DND-41 (cell line): ENCODE measurements around the gene ATP8A2.
A peak's percentile ranks its signal among the peaks of the same experiment; 100 is the strongest.

ENCODE experiments used
- ATAC-seq: fragments of 200-7000 bp; cut with Tn5 transposase; 3 replicates; pipeline ENCODE4 v1.9.1; 2021; ENCODE audit warnings: low read depth; ENCODE audit not compliant: insufficient read depth
- DNase-seq: peaks from one replicate; pipeline ENCODE4 v3.0.0-alpha.2; 2020
- H2AFZ ChIP-seq: 2 replicates; pipeline ENCODE4 v1.6.0; 2012; ENCODE audit warnings: low read depth, low read length
- H3K27ac ChIP-seq: 2 replicates; pipeline ENCODE4 v1.5.1; 2012; ENCODE audit warnings: low read length, inconsistent platforms
- H3K27me3 ChIP-seq: fragments of 200-600 bp; sonication (generic); 2 replicates; pipeline ENCODE4 v1.6.0; 2012; ENCODE audit warnings: low read length, mild to moderate bottlenecking, inconsistent platforms; ENCODE audit not compliant: insufficient read depth, poor library complexity
- H3K36me3 ChIP-seq: 2 replicates; pipeline ENCODE4 v1.5.1; 2012; ENCODE audit warnings: low read length, inconsistent platforms; ENCODE audit not compliant: insufficient read depth
- H3K4me1 ChIP-seq: 2 replicates; pipeline ENCODE4 v1.5.1; 2012; ENCODE audit warnings: mild to moderate bottlenecking, low read length; ENCODE audit not compliant: insufficient read depth
- H3K4me2 ChIP-seq: 2 replicates; pipeline ENCODE4 v1.6.0; 2012; ENCODE audit warnings: mild to moderate bottlenecking, moderate library complexity, low read length, inconsistent platforms; ENCODE audit not compliant: insufficient read depth
- H3K4me3 ChIP-seq, 2 experiments: fragments of 200-600 bp in 1 of 2; shearing (Covaris generic) in 1 of 2; 2 replicates each; pipeline ENCODE4 v1.5.1; 2012 to 2016; ENCODE audit warnings: inconsistent platforms in 2 of 2, low read length in 2 of 2, mild to moderate bottlenecking in 2 of 2, low read depth in 1 of 2, moderate library complexity in 1 of 2
- H3K79me2 ChIP-seq: 2 replicates; pipeline ENCODE4 v1.6.0; 2012; ENCODE audit warnings: low read length, inconsistent platforms; ENCODE audit not compliant: insufficient read depth
- H3K9ac ChIP-seq: 2 replicates; pipeline ENCODE4 v1.6.0; 2012; ENCODE audit warnings: low read depth, mild to moderate bottlenecking, inconsistent platforms, low read length, moderate library complexity
- H3K9me3 ChIP-seq: 2 replicates; pipeline ENCODE4 v1.5.1; 2012; ENCODE audit warnings: low read length, moderate library complexity, mild to moderate bottlenecking, inconsistent platforms; ENCODE audit not compliant: insufficient read depth, severe bottlenecking
- H4K20me1 ChIP-seq: 2 replicates; pipeline ENCODE4 v1.6.0; 2012; ENCODE audit warnings: low read length; ENCODE audit not compliant: insufficient read depth
- CTCF ChIP-seq: IDR thresholded peaks from 2 replicates; pipeline ENCODE4 v1.5.1; 2012; ENCODE audit warnings: borderline replicate concordance, low read length, moderate library complexity, mild to moderate bottlenecking; ENCODE audit not compliant: poor library complexity, severe bottlenecking; ENCODE audit errors: extremely low read depth
- EZH2 ChIP-seq: IDR thresholded peaks from 3 replicates; pipeline ENCODE4 v1.6.1; 2012; ENCODE audit warnings: borderline replicate concordance, low read depth, mild to moderate bottlenecking, moderate library complexity, low read length, inconsistent platforms; ENCODE audit not compliant: severe bottlenecking

Gene ATP8A2

GRCh38 chr13:25699600-25699999 lies 327.8 kb downstream of the ATP8A2 start:
- Histone ChIP-seq H3K4me3 (no peak overlapping the region), H3K36me3 (no peaks in the 10 kb centered on the region), H2AFZ (peak overlapping the region; percentile 41), H3K9ac (peak overlapping the region; percentile 39), H4K20me1 (no peaks in the 10 kb centered on the region), H3K27ac (peak overlapping the region; percentile 96), H3K4me1 (peaks cover 55% of the 10 kb centered on the region), H3K27me3 (no peaks in the 10 kb centered on the region), H3K4me2 (peak overlapping the region; percentile 45), H3K79me2 (no peaks in the 10 kb centered on the region), H3K9me3 (peaks cover 3% of the 10 kb centered on the region)
- peak; percentile 55 for DNase-seq
- TF ChIP-seq EZH2: no peak
- TF ChIP-seq CTCF: no peak
- ATAC-seq: peak; percentile 80

DNA sequence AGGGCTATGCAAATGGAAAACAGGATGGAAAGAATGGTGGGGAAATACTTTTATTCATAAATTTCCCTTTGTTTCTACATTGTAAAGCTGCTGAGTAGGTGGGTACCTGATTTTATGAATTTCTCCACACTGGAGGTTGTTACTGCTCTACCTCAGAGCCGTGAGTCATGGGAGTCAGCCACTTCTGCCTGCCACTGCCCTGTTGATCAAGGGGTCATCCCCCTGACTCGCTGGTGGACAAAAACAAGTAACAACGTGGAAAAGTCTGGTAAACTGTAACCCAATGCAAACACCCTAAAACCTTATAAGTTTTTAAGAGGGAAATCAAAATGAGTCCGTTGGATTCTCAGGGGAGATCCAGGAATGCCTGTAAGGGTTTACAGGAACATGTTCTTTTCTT lies 329.5 kb downstream of the ATP8A2 start:
- TF ChIP-seq EZH2: no peak
- no peak for TF ChIP-seq CTCF
- no peak overlapping the region for H2AFZ ChIP-seq
- no peaks in the 10 kb centered on the region for H3K36me3 ChIP-seq
- DNase-seq (no peak), ATAC-seq (no peak)
- no peaks in the 10 kb centered on the region for H3K79me2 ChIP-seq
- H3K9ac ChIP-seq: no peak overlapping the region
- peaks cover 3% of the 10 kb centered on the region for H3K9me3 ChIP-seq
- H4K20me1 ChIP-seq: no peaks in the 10 kb centered on the region
- H3K4me1 ChIP-seq: peaks cover 55% of the 10 kb centered on the region
- H3K4me2 ChIP-seq: no peak overlapping the region
- H3K27ac ChIP-seq: peak overlapping the region; percentile 96
- H3K4me3 ChIP-seq: no peak overlapping the region
- no peaks in the 10 kb centered on the region for H3K27me3 ChIP-seq

- Histone ChIP-seq H3K4me3 (no peak overlapping the region), H3K9ac (no peak overlapping the region), H3K27me3 (no peaks in the 10 kb centered on the region), H3K27ac (peak overlapping the region; percentile 24; the same call in 1 of the 2 replicates), H2AFZ (no peak overlapping the region), H3K79me2 (no peaks in the 10 kb centered on the region), H3K4me1 (peaks cover 55% of the 10 kb centered on the region), H3K4me2 (no peak overlapping the region), H3K36me3 (no peaks in the 10 kb centered on the region), H3K9me3 (peaks cover 3% of the 10 kb centered on the region), H4K20me1 (no peaks in the 10 kb centered on the region)
- TF ChIP-seq EZH2: no peak
- no peak for TF ChIP-seq CTCF
- DNase-seq: no peak
- ATAC-seq: no peak
Observed at GRCh38 chr13:25702386-25702785, 330.6 kb downstream of the ATP8A2 start.

DNA sequence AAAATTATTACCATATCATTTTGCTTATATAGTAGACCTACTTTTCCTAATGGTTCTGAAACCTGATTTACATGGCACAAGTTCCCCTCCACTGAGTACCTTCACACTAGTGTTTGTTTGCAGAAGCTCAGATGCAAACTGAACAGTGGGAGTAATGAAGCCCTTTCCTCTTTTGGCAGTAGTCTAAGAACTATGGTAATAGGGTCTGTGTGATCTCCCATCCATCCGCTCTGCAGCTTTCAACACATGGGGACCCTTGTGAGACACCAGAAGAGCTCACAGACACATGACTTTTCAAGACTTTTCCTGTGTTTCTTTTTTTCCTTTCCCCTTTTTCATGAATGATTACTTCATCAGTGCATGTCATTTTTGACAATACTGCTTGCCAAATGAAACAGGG lies 336.0 kb downstream of the ATP8A2 start:
- Histone ChIP-seq H3K4me2 (no peak overlapping the region), H3K36me3 (no peaks in the 10 kb centered on the region), H3K27me3 (no peaks in the 10 kb centered on the region), H3K4me1 (peaks cover 9% of the 10 kb centered on the region), H3K4me3 (no peak overlapping the region), H3K9ac (no peak overlapping the region), H3K9me3 (no peaks in the 10 kb centered on the region), H2AFZ (no peak overlapping the region), H4K20me1 (no peaks in the 10 kb centered on the region), H3K27ac (no peak overlapping the region), H3K79me2 (no peaks in the 10 kb centered on the region)
- ATAC-seq (no peak), DNase-seq (no peak)
- TF ChIP-seq CTCF: no peak
- no peak for TF ChIP-seq EZH2
